ENCODE results near the gene IL17RE. TPM values are rescaled to one million over a fixed set of nuclear protein-coding genes. Genes with fewer than 3 reads are reported as not detected.
A peak's percentile ranks its signal among the peaks of the same experiment; 100 is the strongest.

The IL17RE gene
- total RNA-seq, 4 donors from 2014 or later, result 3.7 to 8.1 (median 6.7) TPM

DNA sequence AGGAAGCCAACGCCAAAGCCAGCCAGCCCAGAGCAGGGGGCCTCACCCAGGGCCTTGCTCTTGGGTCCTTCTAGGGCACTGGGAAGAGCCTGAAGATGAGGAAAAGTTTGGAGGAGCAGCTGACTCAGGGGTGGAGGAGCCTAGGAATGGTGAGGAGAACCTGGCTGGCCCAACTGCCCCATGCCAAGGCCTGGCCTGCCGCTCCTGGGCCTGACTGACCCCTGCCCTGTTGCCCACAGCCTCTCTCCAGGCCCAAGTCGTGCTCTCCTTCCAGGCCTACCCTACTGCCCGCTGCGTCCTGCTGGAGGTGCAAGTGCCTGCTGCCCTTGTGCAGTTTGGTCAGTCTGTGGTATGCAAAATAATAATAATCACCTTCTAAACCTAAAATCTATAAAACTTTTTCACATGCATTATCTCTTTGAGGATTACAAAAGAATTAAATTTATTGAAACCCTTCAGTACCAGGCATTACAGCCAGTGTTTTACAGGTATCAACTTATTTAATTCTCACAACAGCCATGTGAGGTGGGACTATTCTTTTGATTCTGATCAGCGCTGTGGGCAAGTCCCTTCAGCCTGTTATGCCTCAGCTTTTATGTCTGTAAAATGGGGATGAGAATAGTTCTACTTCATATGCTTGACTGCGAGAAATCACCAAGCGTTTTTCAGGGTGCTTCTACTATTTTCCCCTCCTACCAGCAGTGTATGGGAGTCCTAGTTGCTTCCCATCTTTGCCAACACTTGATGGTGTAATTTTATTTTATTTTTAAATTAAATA lies 15.8 kb downstream of the IL17RE start:
- no peak overlapping the region for H3K4me3 ChIP-seq (replicated peaks in 1 of 3)

DNA sequence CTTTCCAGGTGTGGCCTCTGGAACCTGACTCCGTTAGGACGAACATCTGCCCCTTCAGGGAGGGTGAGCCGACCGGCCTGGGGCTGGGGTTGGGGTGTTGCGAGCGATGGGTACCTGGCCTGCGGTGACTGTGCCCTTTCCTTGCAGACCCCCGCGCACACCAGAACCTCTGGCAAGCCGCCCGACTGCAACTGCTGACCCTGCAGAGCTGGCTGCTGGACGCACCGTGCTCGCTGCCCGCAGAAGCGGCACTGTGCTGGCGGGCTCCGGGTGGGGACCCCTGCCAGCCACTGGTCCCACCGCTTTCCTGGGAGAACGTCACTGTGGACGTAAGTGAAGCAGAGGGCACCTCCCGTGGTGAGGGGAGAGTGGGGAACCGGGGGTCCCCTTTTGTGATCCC lies 25.5 kb downstream of the IL17RE start:
- Histone ChIP-seq H3K27me3 (no peaks in the 10 kb centered on the region), H3K4me3 (replicated peaks in 1 of 3) (no peak overlapping the region), H3K4me1 (peaks cover 5 to 7% of the 10 kb centered on the region in 2 donors), H3K9me3 (no peaks in the 10 kb centered on the region), H3K27ac (no peak overlapping the region), H3K36me3 (peaks cover 0 to 7% of the 10 kb centered on the region in 2 donors)
- no peak for TF ChIP-seq CTCF (IDR thresholded peaks at IDR 0.05)
- no peak for TF ChIP-seq POLR2A (IDR thresholded peaks at IDR 0.05)
- DNase-seq, result no peak
- intact Hi-C loops (cut with DNase I), result no loop called here
- WGBS, 2 donors, result 90 to 94% methylated on average over 5 to 13 of the region's 23 CpGs

More for the DNA sequence above, 15.8 kb downstream of the IL17RE start:
- intact Hi-C loops (cut with DNase I), result no loop called here
- H3K4me1 ChIP-seq, result peaks cover 29 to 33% of the 10 kb centered on the region in 2 donors
- TF ChIP-seq POLR2A (IDR thresholded peaks at IDR 0.05) (no peak), CTCF (IDR thresholded peaks at IDR 0.05) (no peak)
- no peaks in the 10 kb centered on the region for H3K36me3 ChIP-seq
- no peaks in the 10 kb centered on the region for H3K27me3 ChIP-seq
- no peaks in the 10 kb centered on the region for H3K9me3 ChIP-seq
- 95% methylated on average over 7 to 8 of the region's 8 CpGs for WGBS, 2 donors
- H3K27ac ChIP-seq, result peak overlapping the region in 1 of 3 donors; percentile 4
- no peak for DNase-seq

DNA sequence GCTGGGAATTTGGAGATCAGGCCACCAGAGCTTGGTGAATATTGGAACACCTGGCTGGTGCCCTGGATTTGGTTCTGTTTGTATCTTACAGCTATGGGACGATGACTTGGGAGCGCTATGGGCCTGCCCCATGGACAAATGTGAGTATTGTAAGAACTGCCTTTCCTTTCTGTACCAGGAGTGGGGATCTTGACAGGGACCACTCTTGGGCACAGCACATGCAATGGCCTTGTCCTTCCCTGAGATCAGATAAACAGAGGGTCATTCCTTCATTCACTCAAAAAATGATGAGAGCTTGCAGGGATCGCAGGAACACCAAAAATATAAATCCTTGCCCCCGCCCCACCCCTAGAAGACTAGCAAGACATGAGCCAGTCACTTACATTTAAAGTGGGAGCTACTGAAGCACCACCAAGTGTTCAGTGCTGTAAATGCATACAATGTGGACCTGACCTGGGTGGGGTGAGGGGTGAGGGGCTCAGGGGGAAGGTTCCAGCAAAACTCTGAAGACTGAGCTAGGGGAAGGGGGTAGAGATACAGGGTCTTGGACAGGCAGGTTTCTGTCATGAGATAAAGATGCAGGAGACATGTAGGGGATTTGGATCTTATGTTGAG lies 28.3 kb downstream of the IL17RE start:
- H3K36me3 ChIP-seq, result no peaks in the 10 kb centered on the region
- H3K4me1 ChIP-seq, result peaks cover 23 to 24% of the 10 kb centered on the region in 2 donors
- 95 to 97% methylated on average over 4 of the region's 4 CpGs for WGBS, 2 donors
- intact Hi-C loops (cut with DNase I), result no loop called here
- TF ChIP-seq CTCF (IDR thresholded peaks at IDR 0.05) (peak in 1 of 6 experiments; percentile 11), POLR2A (IDR thresholded peaks at IDR 0.05) (no peak)
- DNase-seq, result no peak
- H3K4me3 ChIP-seq (replicated peaks in 1 of 3), result no peak overlapping the region
- H3K27me3 ChIP-seq, result no peaks in the 10 kb centered on the region
- no peak overlapping the region for H3K27ac ChIP-seq
- no peaks in the 10 kb centered on the region for H3K9me3 ChIP-seq

DNA sequence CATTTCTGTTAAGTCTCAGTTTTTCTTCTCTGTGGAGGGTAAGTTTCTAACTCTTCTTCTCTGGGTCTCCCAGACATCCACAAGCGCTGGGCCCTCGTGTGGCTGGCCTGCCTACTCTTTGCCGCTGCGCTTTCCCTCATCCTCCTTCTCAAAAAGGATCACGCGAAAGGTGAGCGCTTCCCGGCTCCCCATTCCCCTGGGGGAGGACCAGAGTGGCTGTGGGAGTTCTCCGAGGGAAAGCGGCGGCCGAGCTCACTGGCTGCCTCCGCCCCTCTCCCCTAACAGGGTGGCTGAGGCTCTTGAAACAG lies 29.8 kb downstream of the IL17RE start:
- Histone ChIP-seq H3K4me3 (replicated peaks in 1 of 3) (peak overlapping the region in 2 of 3 donors; percentile 26 to 80), H3K9me3 (no peaks in the 10 kb centered on the region), H3K4me1 (peaks cover 25 to 38% of the 10 kb centered on the region in 2 donors), H3K36me3 (peaks cover 2 to 10% of the 10 kb centered on the region in 2 donors), H3K27me3 (no peaks in the 10 kb centered on the region), H3K27ac (peak overlapping the region; percentile 88 to 98 (median 90))
- WGBS, 2 donors, result 6 to 7% methylated on average over 8 to 9 of the region's 13 CpGs
- TF ChIP-seq POLR2A (IDR thresholded peaks at IDR 0.05), result peak in 1 of 2 donors; percentile 62
- no peak for TF ChIP-seq CTCF (IDR thresholded peaks at IDR 0.05)
- intact Hi-C loops (cut with DNase I), result no loop called here
- no peak for DNase-seq
